Calu3 (cell line): ENCODE results near the gene MUC7. TPM values are rescaled to one million over a fixed set of nuclear protein-coding genes. Genes with fewer than 3 reads are reported as not detected.

Experiments used
- BruUV-seq: library from RNA; stranded (reverse); fragments of 400-500 nt; replicated peaks from 2 replicates; lab custom pipeline; 2021; lab: Mats Ljungman, UMichigan
- CTCF ChIA-PET: fragments of 300-600 bp; sonication (Branson Sonifier 250); formaldehyde crosslinking; loops from one replicate; lab custom pipeline; 2022; ENCODE audit warnings: antibody characterized with exemption; lab: Charles Lee
- DNase-seq: peaks from one replicate; pipeline ENCODE4 v3.0.0; 2022
- H3K27ac Mint-ChIP-seq: one replicate; pipeline ENCODE4 v1.8.0; 2022; ENCODE audit warnings: mixed read lengths; ENCODE audit not compliant: unreplicated experiment
- H3K27me3 Mint-ChIP-seq: one replicate; pipeline ENCODE4 v1.8.0; 2022; ENCODE audit warnings: mixed read lengths; ENCODE audit not compliant: unreplicated experiment
- H3K36me3 Mint-ChIP-seq: one replicate; pipeline ENCODE4 v1.8.0; 2022; ENCODE audit warnings: mild to moderate bottlenecking, moderate library complexity, mixed read lengths; ENCODE audit not compliant: insufficient read depth, unreplicated experiment
- H3K4me1 Mint-ChIP-seq: one replicate; pipeline ENCODE4 v1.8.0; 2022; ENCODE audit warnings: mild to moderate bottlenecking, low read depth, mixed read lengths; ENCODE audit not compliant: unreplicated experiment
- H3K4me3 Mint-ChIP-seq: one replicate; pipeline ENCODE4 v1.8.0; 2022; ENCODE audit warnings: mild to moderate bottlenecking, low read depth, moderate library complexity, mixed read lengths; ENCODE audit not compliant: unreplicated experiment
- H3K9me3 Mint-ChIP-seq: one replicate; pipeline ENCODE4 v1.8.0; 2022; ENCODE audit warnings: low read depth, mixed read lengths; ENCODE audit not compliant: unreplicated experiment
- CTCF ChIP-seq: fragments of 200-600 bp; IDR thresholded peaks from one replicate; pipeline ENCODE4 v1.8.0; 2022; ENCODE audit warnings: antibody characterized with exemption; ENCODE audit not compliant: unreplicated experiment
- intact Hi-C: fragments of 100-400 bp; cut with micrococcal nuclease; formaldehyde crosslinking; loops from one replicate; pipeline ENCODE4 v1.10.0; 2022; ENCODE audit not compliant: unreplicated experiment
- total RNA-seq: library from RNA; stranded (reverse); gene quantifications from 2 replicates; pipeline ENCODE4 v1.2.3, GENCODE V29; 2022

The MUC7 gene
- total RNA-seq, 1 experiment from 2014 or later, result not detected

GRCh38 chr4:70515367-70516250 is 43.6 kb downstream of the MUC7 start:
- no peaks in the 10 kb centered on the region for H3K27me3 Mint-ChIP-seq
- no peak for TF ChIP-seq CTCF
- H3K4me1 Mint-ChIP-seq, result peaks cover 5% of the 10 kb centered on the region
- H3K4me3 Mint-ChIP-seq, result no peak overlapping the region
- BruUV-seq, result no TSS peak
- no peak overlapping the region for H3K27ac Mint-ChIP-seq
- H3K36me3 Mint-ChIP-seq, result no peaks in the 10 kb centered on the region
- intact Hi-C loops, result no loop called here
- no peak for DNase-seq
- CTCF ChIA-PET, result no interaction called here
- H3K9me3 Mint-ChIP-seq, result no peaks in the 10 kb centered on the region

- CTCF ChIA-PET, result no interaction called here
- intact Hi-C loops, result no loop called here
- no peaks in the 10 kb centered on the region for H3K36me3 Mint-ChIP-seq
- no peak within 1 kb of the TSS for H3K4me3 Mint-ChIP-seq
- H3K9me3 Mint-ChIP-seq, result no peaks in the 10 kb centered on the region
- no peak within 1 kb of the TSS for H3K27ac Mint-ChIP-seq
- H3K27me3 Mint-ChIP-seq, result no peaks in the 10 kb centered on the region
- no peak for TF ChIP-seq CTCF
- no peak for DNase-seq
- BruUV-seq, result no TSS peak
- H3K4me1 Mint-ChIP-seq, result peaks cover 23% of the 10 kb centered on the region
Measured at GRCh38 chr4:70518269-70518668, 46.3 kb downstream of the MUC7 start, which contains the start of gene AMTN. AMTN (plus strand) TSS chr4:70518569; CDS start chr4:70518778, 209 bp downstream.

- no peaks in the 10 kb centered on the region for H3K27me3 Mint-ChIP-seq
- BruUV-seq, result no TSS peak
- no peaks in the 10 kb centered on the region for H3K36me3 Mint-ChIP-seq
- CTCF ChIA-PET, result no interaction called here
- H3K4me1 Mint-ChIP-seq, result peaks cover 23% of the 10 kb centered on the region
- intact Hi-C loops, result no loop called here
- TF ChIP-seq CTCF, result no peak
- H3K9me3 Mint-ChIP-seq, result no peaks in the 10 kb centered on the region
- no peak overlapping the region for H3K27ac Mint-ChIP-seq
- DNase-seq, result no peak
- H3K4me3 Mint-ChIP-seq, result no peak overlapping the region
Measured at GRCh38 chr4:70518716-70519115, 46.7 kb downstream of the MUC7 start.

GRCh38 chr4:70522626-70523025 is 50.6 kb downstream of the MUC7 start:
- no peaks in the 10 kb centered on the region for H3K36me3 Mint-ChIP-seq
- CTCF ChIA-PET, result interaction anchor here (1.0 kb wide), 1 partner anchor 142 kb away, joined by 3 read pairs; no protein-coding TSS in a partner anchor
- no TSS peak for BruUV-seq
- H3K4me1 Mint-ChIP-seq, result peaks cover 23% of the 10 kb centered on the region
- TF ChIP-seq CTCF, result no peak
- intact Hi-C loops, result no loop called here
- H3K4me3 Mint-ChIP-seq, result no peak overlapping the region
- H3K9me3 Mint-ChIP-seq, result no peaks in the 10 kb centered on the region
- DNase-seq, result no peak
- no peaks in the 10 kb centered on the region for H3K27me3 Mint-ChIP-seq
- H3K27ac Mint-ChIP-seq, result no peak overlapping the region
